GM12873 (cell line): ENCODE measurements around the gene APOBEC3G.
"Not testable (repeated sequence)": the region's sequence is repeated elsewhere in the genome, so short reads cannot be mapped to it uniquely, and the experiment has no call there.

ENCODE experiments used
- CTCF ChIP-seq: IDR thresholded peaks from 2 replicates; pipeline ENCODE4 v1.5.1; 2012; ENCODE audit warnings: low read depth, mild to moderate bottlenecking, moderate library complexity, low read length, control low read depth; ENCODE audit not compliant: insufficient read depth; ENCODE audit errors: missing control alignments

The APOBEC3G gene

GRCh38 chr22:39077026-39077840 is at the start of gene APOBEC3G:
Gene APOBEC3G (plus strand): TSS chr22:39077275. CDS start chr22:39077362, 87 bp downstream.
- TF ChIP-seq CTCF, result not testable (repeated sequence)

- TF ChIP-seq CTCF, result no peak
These were observed 49.4 kb upstream of the APOBEC3G start for GRCh38 chr22:39027717-39028116.

DNA sequence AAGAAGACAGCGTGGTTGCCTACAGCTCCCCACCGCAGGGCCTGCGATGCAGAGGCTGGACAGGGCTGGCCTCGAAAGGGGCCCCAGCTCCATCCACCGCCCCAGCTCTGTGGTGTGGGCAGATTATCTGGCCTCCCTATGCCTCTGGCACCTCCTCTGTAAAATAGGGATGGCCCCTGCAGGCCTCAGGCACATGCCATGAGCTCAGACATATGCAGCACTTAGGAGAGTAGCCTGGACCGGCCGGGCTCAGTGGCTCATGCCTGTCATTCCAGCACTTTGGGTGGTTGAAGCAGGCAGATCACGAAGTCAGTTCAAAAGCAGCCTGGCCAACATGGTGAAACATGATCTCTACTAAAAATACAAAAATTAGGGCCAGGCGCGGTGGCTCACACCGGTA is 48.8 kb upstream of the APOBEC3G start:
- TF ChIP-seq CTCF, result no peak

DNA sequence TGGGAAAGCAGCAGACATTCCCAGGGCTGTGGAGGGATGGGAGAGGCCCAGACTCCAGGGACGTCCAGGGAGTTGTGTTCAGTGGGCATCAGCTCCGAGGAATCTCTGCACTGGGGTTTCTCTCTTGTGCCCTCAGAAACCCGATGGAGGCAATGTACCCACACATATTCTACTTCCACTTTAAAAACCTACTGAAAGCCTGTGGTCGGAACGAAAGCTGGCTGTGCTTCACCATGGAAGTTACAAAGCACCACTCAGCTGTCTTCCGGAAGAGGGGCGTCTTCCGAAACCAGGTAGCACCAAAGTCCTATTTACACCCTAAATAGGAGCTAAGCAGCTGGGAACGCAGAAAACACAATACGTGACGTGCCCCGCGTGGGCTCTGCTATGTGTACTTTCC is 47.8 kb upstream of the APOBEC3G start:
- TF ChIP-seq CTCF, result no peak

DNA sequence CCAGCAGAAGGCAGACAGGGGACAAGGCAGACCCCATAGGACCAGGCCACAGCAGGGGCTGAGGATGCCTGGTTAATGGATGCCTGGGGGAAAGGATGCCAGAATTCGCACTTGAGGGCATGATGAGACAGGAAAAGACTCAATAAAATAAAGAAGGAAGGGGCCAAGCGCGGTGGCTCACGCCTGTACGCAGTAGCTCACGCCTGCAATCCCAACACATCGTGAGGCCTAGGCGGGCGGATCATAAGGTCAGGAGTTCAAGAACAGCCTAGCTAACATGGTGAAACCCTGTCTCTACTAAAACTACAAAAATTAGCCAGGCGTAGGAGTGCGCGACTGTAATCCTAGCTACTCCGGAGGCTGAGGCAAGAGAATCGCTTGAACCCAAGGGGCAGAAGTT is 46.4 kb upstream of the APOBEC3G start:
- no peak for TF ChIP-seq CTCF

- no peak for TF ChIP-seq CTCF
These were observed 37.6 kb upstream of the APOBEC3G start for GRCh38 chr22:39039306-39040126.
